BLaER1 (cell line): ENCODE data around the gene ASF1B.
"Not testable (repeated sequence)": the region's sequence is repeated elsewhere in the genome, so short reads cannot be mapped to it uniquely, and the experiment has no call there.

Experiments
- H3K27ac ChIP-seq: shearing (Covaris generic); formaldehyde crosslinking; 2 replicates; pipeline ENCODE4 v1.8.1; 2022
- H3K27me3 ChIP-seq: shearing (Covaris generic); formaldehyde crosslinking; 2 replicates; pipeline ENCODE4 v1.8.1; 2022
- H3K36me3 ChIP-seq: shearing (Covaris generic); formaldehyde crosslinking; 2 replicates; pipeline ENCODE4 v1.8.1; 2022
- H3K4me1 ChIP-seq: shearing (Covaris generic); formaldehyde crosslinking; 2 replicates; pipeline ENCODE4 v1.8.1; 2022
- H3K4me2 ChIP-seq: shearing (Covaris generic); formaldehyde crosslinking; 2 replicates; pipeline ENCODE4 v1.8.1; 2022
- H3K4me3 ChIP-seq: shearing (Covaris generic); formaldehyde crosslinking; 2 replicates; pipeline ENCODE4 v1.8.1; 2022
- H3K9ac ChIP-seq: shearing (Covaris generic); formaldehyde crosslinking; 2 replicates; pipeline ENCODE4 v1.8.1; 2022
- H3K9me3 ChIP-seq: shearing (Covaris generic); formaldehyde crosslinking; 2 replicates; pipeline ENCODE4 v1.8.1; 2022
- H4K20me1 ChIP-seq: shearing (Covaris generic); formaldehyde crosslinking; 2 replicates; pipeline ENCODE4 v1.8.1; 2022
- Cebpa-rat ChIP-seq: shearing (Covaris generic); IDR thresholded peaks from 2 replicates; pipeline ENCODE4 v1.8.1; 2022

Gene ASF1B

DNA sequence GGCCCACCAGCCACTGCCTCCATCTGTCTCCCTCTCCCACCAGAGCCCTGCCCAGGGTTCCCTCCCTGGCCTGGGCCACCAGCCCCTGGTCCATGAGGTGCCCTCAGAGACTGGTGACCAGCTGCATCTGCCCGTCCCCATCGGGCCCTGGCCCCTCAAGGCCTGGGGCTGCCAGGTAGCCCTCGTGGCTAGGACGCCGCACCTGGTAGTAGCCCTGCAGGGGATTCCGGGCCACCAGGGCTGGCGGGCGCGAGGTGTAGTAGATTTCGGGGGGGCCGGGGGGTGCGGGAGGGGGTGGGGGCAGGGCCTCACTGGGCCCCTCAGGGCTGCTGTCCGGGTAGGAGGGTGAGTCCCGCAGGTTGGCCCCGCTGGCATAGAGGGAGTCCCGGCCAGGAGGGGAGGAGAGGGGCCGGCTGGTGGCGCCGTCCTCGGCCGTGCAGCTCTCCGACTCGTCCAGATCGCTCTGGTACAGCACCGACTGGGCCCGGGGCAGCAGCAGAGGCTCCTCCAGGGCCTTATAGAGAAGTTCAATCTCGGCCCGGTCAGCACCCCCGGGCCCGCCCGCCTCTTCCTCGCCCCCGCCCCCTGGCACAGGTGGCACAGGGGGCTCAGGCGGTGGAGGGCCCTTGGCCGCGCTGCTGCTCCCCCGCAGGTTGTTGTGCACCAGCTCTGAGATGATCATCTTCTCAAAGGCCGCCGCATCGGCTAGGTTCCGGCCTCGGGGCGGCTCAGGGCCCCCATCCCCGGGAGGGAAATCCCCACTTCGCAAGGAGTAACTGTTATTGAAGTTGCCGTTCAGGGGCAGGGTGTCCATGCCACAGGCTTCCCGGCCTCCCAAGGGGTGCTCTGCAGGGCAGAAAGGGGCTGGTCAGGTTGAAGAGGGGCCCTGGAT is 14.6 kb upstream of the ASF1B start:
- Histone ChIP-seq H3K27ac (peak overlapping the region; percentile 79), H3K36me3 (peaks cover 41% of the 10 kb centered on the region), H3K4me2 (peak overlapping the region; percentile 96), H3K4me1 (peaks cover 61% of the 10 kb centered on the region), H3K4me3 (no peak overlapping the region), H4K20me1 (peaks cover 8% of the 10 kb centered on the region; the same call in 1 of the 2 replicates), H3K9ac (peak overlapping the region; percentile 72; the same call in 1 of the 2 replicates), H3K27me3 (no peaks in the 10 kb centered on the region), H3K9me3 (no peaks in the 10 kb centered on the region)
- TF ChIP-seq Cebpa-rat = no peak

DNA sequence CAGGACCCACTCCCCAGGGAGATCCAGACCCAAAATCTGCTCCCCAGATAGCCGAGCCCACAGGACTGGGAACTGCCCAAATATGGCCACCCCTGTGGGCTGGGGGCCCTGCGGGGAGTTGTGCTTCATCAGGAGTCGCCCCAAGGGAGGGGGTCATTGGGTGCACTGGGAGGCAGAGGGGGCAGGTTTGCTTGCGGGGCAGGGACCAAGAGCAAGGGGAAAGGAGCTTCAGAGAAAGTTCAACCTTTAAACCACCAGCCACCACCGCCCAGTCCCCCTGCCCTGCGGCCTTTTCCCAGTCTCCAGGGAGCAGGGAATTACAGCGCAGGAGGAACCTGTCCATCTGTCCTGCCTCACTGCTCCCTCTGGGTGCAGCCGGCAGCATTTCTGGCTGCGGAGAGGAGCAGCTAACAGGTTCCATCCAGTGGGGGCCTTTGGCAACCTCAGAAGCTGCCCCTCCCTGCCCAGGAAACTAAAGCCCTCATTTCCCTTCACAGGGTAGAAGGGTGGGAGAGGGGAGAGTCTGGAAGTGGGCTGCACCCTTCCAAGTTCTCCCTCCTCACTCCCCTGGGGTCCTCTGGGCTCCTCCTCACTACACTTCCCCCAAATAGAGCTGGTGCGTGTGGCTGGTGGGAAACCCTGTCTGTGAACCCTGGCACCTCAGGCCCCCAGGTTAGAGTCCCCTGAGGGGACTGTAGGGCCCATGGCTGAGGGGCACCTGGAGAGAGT is 13.8 kb upstream of the ASF1B start:
- Histone ChIP-seq H3K4me1 (peaks cover 61% of the 10 kb centered on the region), H3K4me2 (peak overlapping the region; percentile 96), H3K27ac (peak overlapping the region; percentile 79), H3K36me3 (peaks cover 35% of the 10 kb centered on the region), H3K4me3 (peak overlapping the region; percentile 56), H4K20me1 (peaks cover 8% of the 10 kb centered on the region; the same call in 1 of the 2 replicates), H3K9me3 (no peaks in the 10 kb centered on the region), H3K27me3 (no peaks in the 10 kb centered on the region), H3K9ac (peak overlapping the region; percentile 72)
- TF ChIP-seq Cebpa-rat = no peak

DNA sequence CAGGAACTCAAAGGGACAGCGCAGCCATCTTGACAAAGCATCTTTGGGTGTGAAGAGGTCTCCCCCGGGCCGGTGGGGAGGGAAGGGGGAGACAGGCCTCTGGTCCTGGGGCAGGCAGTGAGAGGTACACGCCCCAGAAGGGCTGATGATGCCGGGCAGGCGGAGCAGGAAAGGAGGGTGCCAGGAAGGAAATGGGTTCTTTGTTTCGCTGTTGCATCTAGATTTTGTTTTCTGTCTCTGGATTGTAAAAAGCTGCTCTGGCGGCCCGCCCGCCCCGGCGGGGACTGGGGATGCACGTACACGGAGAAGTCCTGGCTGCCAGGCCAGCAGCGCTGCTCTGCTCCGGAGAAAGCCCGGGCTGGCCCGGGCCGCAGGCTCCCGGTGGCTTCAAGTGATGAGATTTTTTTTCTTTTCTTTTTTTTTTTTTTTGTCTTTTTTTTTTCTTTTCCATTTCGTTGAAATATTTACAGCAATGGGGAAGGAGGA is 13.2 kb upstream of the ASF1B start:
- Histone ChIP-seq H3K4me3 (peak overlapping the region; percentile 56), H3K4me2 (peak overlapping the region; percentile 96), H4K20me1 (peaks cover 8% of the 10 kb centered on the region; the same call in 1 of the 2 replicates), H3K27ac (peak overlapping the region; percentile 79), H3K9ac (peak overlapping the region; percentile 72), H3K36me3 (peaks cover 29% of the 10 kb centered on the region), H3K9me3 (no peaks in the 10 kb centered on the region), H3K4me1 (peaks cover 61% of the 10 kb centered on the region), H3K27me3 (no peaks in the 10 kb centered on the region)
- TF ChIP-seq Cebpa-rat = no peak

DNA sequence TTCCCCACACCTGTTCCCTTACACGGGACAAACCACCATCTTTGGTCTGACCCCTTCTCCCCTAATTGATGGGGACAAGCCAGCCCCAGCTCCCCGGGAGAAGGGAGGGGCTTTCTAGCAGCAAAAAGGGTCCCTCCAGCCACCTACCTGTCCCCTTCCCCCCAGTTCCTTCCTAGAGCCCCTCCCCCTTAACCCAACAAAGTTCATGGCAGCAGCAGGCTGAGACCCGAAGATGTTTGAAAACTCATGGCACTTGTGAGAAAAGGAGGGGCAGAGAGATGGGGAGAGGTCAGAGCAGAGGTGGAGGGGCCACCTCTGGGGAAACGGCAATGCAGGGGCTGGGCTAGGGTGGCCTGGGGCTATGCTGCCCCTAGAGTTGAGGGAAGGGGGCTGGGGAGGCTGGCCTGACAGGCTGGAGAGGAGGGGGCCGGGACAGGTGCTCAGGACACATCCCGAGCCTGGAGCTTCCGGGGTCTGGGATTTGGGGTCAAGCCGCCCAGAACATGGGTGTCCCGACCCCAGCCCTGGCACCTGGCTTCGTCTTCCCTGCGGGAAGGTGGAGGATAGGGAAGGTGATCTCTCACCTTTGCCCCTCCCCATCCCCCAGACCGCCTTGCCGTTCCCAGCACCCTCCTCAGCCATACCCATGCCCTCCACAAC is 12.5 kb upstream of the ASF1B start:
- Histone ChIP-seq H3K36me3 (peaks cover 23% of the 10 kb centered on the region), H3K4me2 (peak overlapping the region; percentile 96), H3K9me3 (no peaks in the 10 kb centered on the region), H3K27ac (peak overlapping the region; percentile 79), H4K20me1 (peaks cover 8% of the 10 kb centered on the region; the same call in 1 of the 2 replicates), H3K4me3 (peak overlapping the region; percentile 56), H3K27me3 (no peaks in the 10 kb centered on the region), H3K9ac (peak overlapping the region; percentile 72), H3K4me1 (peaks cover 61% of the 10 kb centered on the region)
- TF ChIP-seq Cebpa-rat = no peak

- TF ChIP-seq Cebpa-rat = no peak
- Histone ChIP-seq H3K36me3 (peaks cover 19% of the 10 kb centered on the region), H3K4me2 (peak overlapping the region; percentile 96), H3K27me3 (no peaks in the 10 kb centered on the region), H3K4me3 (no peak overlapping the region), H3K9me3 (no peaks in the 10 kb centered on the region), H4K20me1 (peaks cover 8% of the 10 kb centered on the region; the same call in 1 of the 2 replicates), H3K27ac (peak overlapping the region; percentile 79), H3K4me1 (peaks cover 61% of the 10 kb centered on the region), H3K9ac (peak overlapping the region; percentile 72)
Observed at GRCh38 chr19:14147797-14148605, 11.6 kb upstream of the ASF1B start.

DNA sequence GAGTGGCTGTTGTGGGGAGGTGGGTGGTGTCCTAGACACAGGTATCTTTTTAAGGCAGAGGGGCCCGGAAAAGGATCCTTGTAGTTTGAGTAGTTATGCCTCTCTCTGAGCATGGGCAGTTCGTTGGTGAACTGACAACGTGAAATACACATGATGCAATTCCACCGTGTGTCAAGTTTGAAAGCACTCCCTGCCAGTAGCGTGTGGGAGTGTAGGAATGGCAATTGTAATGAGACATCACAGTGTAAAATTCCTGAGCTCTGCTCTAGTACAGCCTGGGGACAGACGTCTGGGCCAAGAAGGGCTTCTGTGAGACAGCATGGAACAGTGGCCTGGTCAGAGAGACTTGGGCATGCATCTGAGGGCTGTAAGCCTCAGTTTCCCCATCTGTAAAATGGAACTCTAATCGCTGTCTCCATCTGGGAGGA is 10.4 kb upstream of the ASF1B start:
- peaks cover 9% of the 10 kb centered on the region; the same call in 1 of the 2 replicates for H4K20me1 ChIP-seq
- no peak overlapping the region for H3K27ac ChIP-seq
- H3K4me1 ChIP-seq = peaks cover 55% of the 10 kb centered on the region
- H3K36me3 ChIP-seq = peaks cover 7% of the 10 kb centered on the region
- TF ChIP-seq Cebpa-rat = no peak
- H3K4me2 ChIP-seq = peak overlapping the region; percentile 96
- H3K27me3 ChIP-seq = no peaks in the 10 kb centered on the region
- H3K9ac ChIP-seq = no peak overlapping the region
- no peak overlapping the region for H3K4me3 ChIP-seq
- H3K9me3 ChIP-seq = no peaks in the 10 kb centered on the region

DNA sequence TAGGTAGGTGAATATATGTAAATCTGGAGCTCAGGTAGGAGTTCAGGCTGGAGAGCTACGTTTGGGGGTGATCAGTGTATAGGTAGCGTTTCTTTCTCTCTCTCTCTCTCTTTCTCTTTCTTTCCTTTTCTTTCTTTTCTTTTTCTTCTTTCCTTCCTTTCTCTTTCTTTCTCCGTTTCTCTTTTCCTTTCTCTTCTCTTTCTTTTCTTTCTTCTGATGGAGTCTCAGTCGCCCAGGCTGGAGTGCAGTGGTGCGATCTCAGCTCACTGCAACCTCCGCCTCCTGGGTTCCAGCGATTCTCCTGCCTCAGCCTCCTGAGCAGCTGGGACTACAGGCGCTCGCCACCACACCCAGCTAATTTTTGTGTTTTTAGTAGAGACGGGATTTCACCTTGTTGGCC is 9.8 kb upstream of the ASF1B start:
- not testable (repeated sequence) for H3K36me3 ChIP-seq, H3K27me3 ChIP-seq, H3K27ac ChIP-seq, H3K9me3 ChIP-seq, H3K4me2 ChIP-seq, H3K4me3 ChIP-seq, H3K9ac ChIP-seq
- H4K20me1 ChIP-seq = peaks cover 15% of the 10 kb centered on the region; the same call in 1 of the 2 replicates
- H3K4me1 ChIP-seq = peaks cover 55% of the 10 kb centered on the region

- no peak overlapping the region for H3K4me2 ChIP-seq
Observed at GRCh38 chr19:14145381-14145780, 9.0 kb upstream of the ASF1B start.

More at GRCh38 chr19:14145381-14145780, 9.0 kb upstream of the ASF1B start:
- TF ChIP-seq Cebpa-rat = no peak
- Histone ChIP-seq H3K9me3 (no peaks in the 10 kb centered on the region), H3K4me1 (peaks cover 49% of the 10 kb centered on the region), H3K4me3 (no peak overlapping the region), H3K27ac (no peak overlapping the region), H4K20me1 (peaks cover 16% of the 10 kb centered on the region; the same call in 1 of the 2 replicates), H3K27me3 (no peaks in the 10 kb centered on the region), H3K9ac (no peak overlapping the region), H3K36me3 (no peaks in the 10 kb centered on the region)
